SU-DHL-6 (cell line): ENCODE measurements around the gene CENPU.

Experiments used
- CTCF ChIP-seq: fragments of 200-600 bp; sonication (generic); IDR thresholded peaks from one replicate; pipeline ENCODE4 v1.5.1; 2017; ENCODE audit warnings: antibody characterized with exemption, mild to moderate bottlenecking, low read length, moderate library complexity; ENCODE audit not compliant: insufficient read depth, poor library complexity, severe bottlenecking
- EZH2phosphoT487 ChIP-seq: fragments of 200-600 bp; sonication (generic), shearing (Covaris generic); conservative IDR thresholded peaks from 2 replicates; pipeline ENCODE4 v1.6.1; 2018; ENCODE audit warnings: mild to moderate bottlenecking, antibody characterized with exemption, low read length, moderate library complexity, mixed read lengths

GRCh38 chr4:184684491-184685189 is 49.3 kb downstream of the CENPU start:
- no peak for TF ChIP-seq CTCF
- no peak for TF ChIP-seq EZH2phosphoT487
